ENCODE measurements around the gene SRRM1.
"Not testable (repeated sequence)": the region's sequence is repeated elsewhere in the genome, so short reads cannot be mapped to it uniquely, and the experiment has no call there.

Gene SRRM1

GRCh38 chr1:24721533-24721932 lies 78.4 kb downstream of the SRRM1 start:
- no peak for DNase-seq

- DNase-seq: not testable (repeated sequence)
Measured at GRCh38 chr1:24722073-24723035, 79.3 kb downstream of the SRRM1 start.
